GM13976 (cell line): ENCODE data around the gene PCDHB14.
"Not testable (repeated sequence)": the region's sequence is repeated elsewhere in the genome, so short reads cannot be mapped to it uniquely, and the experiment has no call there.

Experiments
- DNase-seq: peaks from one replicate; pipeline ENCODE4 v3.0.0; 2012; ENCODE audit warnings: low spot score
- CTCF ChIP-seq: IDR thresholded peaks from 2 replicates; pipeline ENCODE4 v1.5.1; 2012; ENCODE audit warnings: borderline replicate concordance, mild to moderate bottlenecking; ENCODE audit not compliant: insufficient read depth; ENCODE audit errors: extremely low read depth, missing control alignments, control extremely low read depth
- in situ Hi-C: fragments of 300-500 bp; cut with MboI; formaldehyde crosslinking; loops from one replicate; pipeline ENCODE4 v1.12.0; 2022; ENCODE audit warnings: low sequenced_read_pairs, mixed read lengths, inconsistent platforms; ENCODE audit not compliant: unreplicated experiment

Gene PCDHB14

GRCh38 chr5:141208478-141208877 lies 14.7 kb upstream of the PCDHB14 start, which contains the start of gene PCDHB12:
PCDHB12 (plus strand) TSS chr5:141208719; CDS start chr5:141208908, 189 bp downstream.
- no peak for TF ChIP-seq CTCF
- DNase-seq: no peak
- in situ Hi-C loops: no loop called here

- in situ Hi-C loops, DNase-seq: not testable (repeated sequence)
Observed at GRCh38 chr5:141210281-141210680, 12.9 kb upstream of the PCDHB14 start.

GRCh38 chr5:141210849-141211248 lies 12.3 kb upstream of the PCDHB14 start:
- in situ Hi-C loops, DNase-seq: not testable (repeated sequence)

GRCh38 chr5:141213656-141214339 lies 9.3 kb upstream of the PCDHB14 start, which contains the start of gene PCDHB13:
PCDHB13 (plus strand) TSS chr5:141213919; CDS start chr5:141214124, 205 bp downstream.
- DNase-seq, in situ Hi-C loops: not testable (repeated sequence)

- in situ Hi-C loops, DNase-seq: not testable (repeated sequence)
Observed at GRCh38 chr5:141214583-141214982, 8.6 kb upstream of the PCDHB14 start.

GRCh38 chr5:141215504-141215903 lies 7.6 kb upstream of the PCDHB14 start:
- in situ Hi-C loops, DNase-seq: not testable (repeated sequence)

- DNase-seq, in situ Hi-C loops: not testable (repeated sequence)
Observed at GRCh38 chr5:141216035-141216434, 7.1 kb upstream of the PCDHB14 start.

GRCh38 chr5:141224844-141225243 lies 1.7 kb downstream of the PCDHB14 start:
- in situ Hi-C loops: not testable (repeated sequence)

GRCh38 chr5:141225421-141225820 lies 2.3 kb downstream of the PCDHB14 start:
- in situ Hi-C loops, DNase-seq: not testable (repeated sequence)

More at GRCh38 chr5:141224844-141225243, 1.7 kb downstream of the PCDHB14 start:
- not testable (repeated sequence) for DNase-seq

- peak; percentile 4 for TF ChIP-seq CTCF
- DNase-seq: no peak
- in situ Hi-C loops: no loop called here
Observed at GRCh38 chr5:141234109-141234667, 11.0 kb downstream of the PCDHB14 start.

- DNase-seq, in situ Hi-C loops: not testable (repeated sequence)
Observed at GRCh38 chr5:141235922-141236321, 12.8 kb downstream of the PCDHB14 start.
